A549 (cell line): Measurements from ENCODE around the gene TRPV4. TPM values are rescaled to one million over a fixed set of nuclear protein-coding genes. Genes with fewer than 3 reads are reported as not detected.

Experiments
- ATAC-seq, 2 experiments: fragments of 200-7000 bp in 1 of 2; fragments of >200 bp in 1 of 2; cut with Nextera tagmentation in 1 of 2; cut with Tn5 transposase in 1 of 2; 3 replicates each; pipeline versions ENCODE4 v1.8.0 to v1.9.1; 2018 to 2020; ENCODE audit warnings: mild to moderate bottlenecking in 1 of 2, moderate library complexity in 1 of 2
- CTCF ChIA-PET: fragments of 300-600 bp; sonication (Branson Sonifier 250); formaldehyde crosslinking; extraction: SDS; loops from one replicate; lab custom pipeline; 2021; ENCODE audit warnings: antibody characterized with exemption, inconsistent platforms; lab: Yijun Ruan, JAX
- POLR2A ChIA-PET: fragments of 350-600 bp; formaldehyde crosslinking; extraction: SDS; loops from one replicate; lab custom pipeline; 2021; ENCODE audit warnings: antibody characterized with exemption, inconsistent platforms; lab: Yijun Ruan, JAX
- DNase-seq, 2 experiments: peaks; one replicate each; pipeline versions ENCODE4 v3.0.0 to v3.0.0-alpha.2; 2011 to 2016; ENCODE audit warnings: low read depth in 1 of 2, low spot score in 1 of 2
- FAIRE-seq: peaks from 2 replicates; lab custom pipeline; 2011; peaks lifted over from hg19 to GRCh38; lab: Jason Lieb, UNC
- H3K27ac ChIP-seq, 2 experiments: fragments of >200 bp; sonication (Bioruptor Twin); formaldehyde crosslinking; 3 replicates each; pipeline ENCODE4 v1.5.1; 2016 to 2017
- H3K4me1 ChIP-seq: fragments of >200 bp; sonication (Bioruptor Twin); formaldehyde crosslinking; 3 replicates; pipeline ENCODE4 v1.6.1; 2016
- H3K4me2 ChIP-seq: fragments of >200 bp; sonication (Bioruptor Twin); formaldehyde crosslinking; 3 replicates; pipeline ENCODE4 v1.6.1; 2016
- H3K4me3 ChIP-seq: fragments of >200 bp; sonication (Bioruptor Twin); formaldehyde crosslinking; 3 replicates; pipeline ENCODE4 v1.5.1; 2016
- H3K9me3 ChIP-seq: fragments of >200 bp; sonication (Bioruptor Twin); formaldehyde crosslinking; 3 replicates; pipeline ENCODE4 v1.6.1; 2016
- BCL3 ChIP-seq: fragments of >200 bp; sonication (Bioruptor Twin); formaldehyde crosslinking; IDR thresholded peaks from 3 replicates; pipeline ENCODE4 v1.6.1; 2016
- CEBPB ChIP-seq, 2 experiments: fragments of >200 bp in 1 of 2; sonication (Bioruptor Twin) in 1 of 2; formaldehyde crosslinking in 1 of 2; IDR thresholded peaks; 2 replicates each; pipeline ENCODE4 v1.6.1; 2012 to 2016
- CHD2 ChIP-seq: fragments of 150-350 bp; IDR thresholded peaks from 2 replicates; pipeline ENCODE4 v1.6.1; 2014; ENCODE audit warnings: low read length; ENCODE audit not compliant: partially characterized antibody
- EHF ChIP-seq: fragments of 250-450 bp; sonication (Bioruptor Pico); IDR thresholded peaks from 2 replicates; pipeline ENCODE4 v1.5.0; 2020; ENCODE audit warnings: mild to moderate bottlenecking
- EP300 ChIP-seq, 2 experiments: fragments of >200 bp; sonication (Bioruptor Twin); formaldehyde crosslinking; IDR thresholded peaks; 2 replicates in 1 of 2; 3 replicates in 1 of 2; pipeline ENCODE4 v1.6.1; 2016 to 2017
- GATA3 ChIP-seq: IDR thresholded peaks from 2 replicates; pipeline ENCODE4 v1.6.1; 2012; ENCODE audit warnings: borderline replicate concordance
- HES2 ChIP-seq: fragments of >200 bp; sonication (Bioruptor Twin); formaldehyde crosslinking; IDR thresholded peaks from 2 replicates; pipeline ENCODE4 v1.6.1; 2016
- HOXB5 ChIP-seq: fragments of 250-450 bp; sonication (Bioruptor Pico); IDR thresholded peaks from 2 replicates; pipeline ENCODE4 v1.5.0; 2020; ENCODE audit warnings: mild to moderate bottlenecking, moderate library complexity
- JUN ChIP-seq, 2 experiments: fragments of >200 bp; sonication (Bioruptor Twin); formaldehyde crosslinking; IDR thresholded peaks; 2 replicates in 1 of 2; 3 replicates in 1 of 2; pipeline ENCODE4 v1.6.1; 2016 to 2017
- MAFK ChIP-seq: fragments of 450-650 bp; IDR thresholded peaks from 2 replicates; pipeline ENCODE4 v1.6.1; 2014; ENCODE audit not compliant: partially characterized antibody
- NFE2L2 ChIP-seq: fragments of 150-350 bp; conservative IDR thresholded peaks from 2 replicates; pipeline ENCODE4 v1.6.1; 2014; ENCODE audit warnings: low read length
- NR3C1 ChIP-seq: fragments of >200 bp; sonication (Bioruptor Twin); formaldehyde crosslinking; IDR thresholded peaks from 3 replicates; pipeline ENCODE4 v1.6.1; 2017
- RAD21 ChIP-seq, 2 experiments: fragments of >200 bp in 1 of 2; sonication (Bioruptor Twin) in 1 of 2; formaldehyde crosslinking in 1 of 2; IDR thresholded peaks in 1 of 2; conservative IDR thresholded peaks in 1 of 2; 2 replicates in 1 of 2; 3 replicates in 1 of 2; pipeline ENCODE4 v1.6.1; 2012 to 2018; ENCODE audit warnings: inconsistent platforms in 1 of 2
- RNF2 ChIP-seq: fragments of 200-600 bp; sonication (generic); IDR thresholded peaks from 2 replicates; pipeline ENCODE4 v1.6.1; 2016; ENCODE audit warnings: low read depth, mild to moderate bottlenecking, antibody characterized with exemption, moderate library complexity, borderline replicate concordance
- SMC3 ChIP-seq: fragments of >200 bp; sonication (Bioruptor Twin); formaldehyde crosslinking; IDR thresholded peaks from 3 replicates; pipeline ENCODE4 v1.6.1; 2018; ENCODE audit warnings: inconsistent platforms
- USF2 ChIP-seq: fragments of 450-650 bp; IDR thresholded peaks from 2 replicates; pipeline ENCODE4 v1.6.1; 2014; ENCODE audit warnings: antibody characterized with exemption
- ZFP36 ChIP-seq: fragments of 450-650 bp; IDR thresholded peaks from 2 replicates; pipeline ENCODE4 v1.6.1; 2014; ENCODE audit warnings: borderline replicate concordance; ENCODE audit not compliant: partially characterized antibody
- whole genome bisulfite sequencing: methylation state at CpG from one replicate; pipeline ENCODE4 v1.1.6; 2017; ENCODE audit errors: missing lambda C conversion rate; 5-methylcytosine and 5-hydroxymethylcytosine counted together
- polyA plus RNA-seq, 4 experiments: library from polyadenylated mRNA; depleted of rRNA in 3 of 4; stranded (reverse); fragments of >200 nt; fragmentation: RNase III in 1 of 4; extraction: RNeasy Plus Mini Kit Qiagen cat#74134 plus additional on column Dnase treatment in 1 of 4; gene quantifications; 2 replicates in 3 of 4; 3 replicates in 1 of 4; pipeline ENCODE4 v1.2.3, GENCODE V29; 2011 to 2017

TRPV4 gene
- polyA plus RNA-seq, 2 of the 4 experiments (the other 2 are of a cell fraction): 0.15 to 0.37 TPM

GRCh38 chr12:109782326-109782703, 50.9 kb downstream of the TRPV4 start:
- no peak for DNase-seq
- TF ChIP-seq GATA3: no peak
- ChIA-PET POLR2A (no interaction called here), CTCF (interaction anchor here (1.0 to 3.1 kb wide), 6 partner anchors 9 to 275 kb away, joined by 3 to 8 read pairs (median 4); no protein-coding TSS in a partner anchor)
- H3K4me1 ChIP-seq: no peaks in the 10 kb centered on the region
- no peak overlapping the region for H3K27ac ChIP-seq
- H3K9me3 ChIP-seq: peaks cover 14% of the 10 kb centered on the region; the same call in 2 of the 3 replicates
- no peak overlapping the region for H3K4me2 ChIP-seq
- WGBS: 52% methylated on average over 9 of the region's 9 CpGs
- no peak overlapping the region for H3K4me3 ChIP-seq
- ATAC-seq: no peak
- no peak for FAIRE-seq

GRCh38 chr12:109781668-109782325, 51.4 kb downstream of the TRPV4 start:
- H3K27ac ChIP-seq: no peak overlapping the region
- TF ChIP-seq HOXB5 (CRISPR knock-in tag) (no peak), RNF2 (no peak), ZFP36 (peak; percentile 69)
- FAIRE-seq: no peak
- H3K4me1 ChIP-seq: no peaks in the 10 kb centered on the region
- POLR2A ChIA-PET: no interaction called here
- no peak for ATAC-seq
- WGBS: 38% methylated on average over 10 of the region's 10 CpGs
- H3K9me3 ChIP-seq: peaks cover 14% of the 10 kb centered on the region; the same call in 2 of the 3 replicates
- H3K4me2 ChIP-seq: no peak overlapping the region
- DNase-seq: no peak
- no peak overlapping the region for H3K4me3 ChIP-seq
- CTCF ChIA-PET: interaction anchor here (0.6 to 3.1 kb wide), 8 partner anchors 9 to 650 kb away, joined by 3 to 8 read pairs (median 4); no protein-coding TSS in a partner anchor

GRCh38 chr12:109779382-109779781, 53.8 kb downstream of the TRPV4 start:
- H3K27ac ChIP-seq: no peak overlapping the region
- no peak overlapping the region for H3K4me3 ChIP-seq
- ChIA-PET CTCF (interaction anchor here (1.1 to 9.3 kb wide), 4 partner anchors 8 to 258 kb away, joined by 3 to 167 read pairs (median 84); no protein-coding TSS in a partner anchor), POLR2A (no interaction called here)
- peak in 1 of 2 experiments; percentile 44 for DNase-seq
- TF ChIP-seq JUN (IDR thresholded peaks at IDR 0.05): no peak
- TF ChIP-seq RAD21 (conservative IDR thresholded peaks at IDR 0.05 in 1 of 2, IDR thresholded peaks at IDR 0.05 in 1 of 2): peak; percentile 17 to 36; a peak in 2 of 5 replicates
- peaks cover 14% of the 10 kb centered on the region; the same call in 2 of the 3 replicates for H3K9me3 ChIP-seq
- no peak for ATAC-seq
- no peak for FAIRE-seq
- no peak overlapping the region for H3K4me2 ChIP-seq
- H3K4me1 ChIP-seq: no peaks in the 10 kb centered on the region
- 93% methylated on average over 6 of the region's 6 CpGs for WGBS

- CTCF ChIA-PET: interaction anchor here (1.1 to 9.3 kb wide), 3 partner anchors 9 to 258 kb away, joined by 3 to 167 read pairs (median 162); no protein-coding TSS in a partner anchor
- no peaks in the 10 kb centered on the region for H3K4me1 ChIP-seq
- ATAC-seq: no peak
- no peak for FAIRE-seq
- TF ChIP-seq CEBPB (IDR thresholded peaks at IDR 0.05) (no peak), SMC3 (no peak), EP300 (IDR thresholded peaks at IDR 0.05) (no peak), NFE2L2 (peak; percentile 75), NR3C1 (no peak), CHD2 (no peak), HES2 (no peak), MAFK (peak; percentile 41)
- DNase-seq: no peak
- no peak overlapping the region for H3K4me3 ChIP-seq
- no peak overlapping the region for H3K4me2 ChIP-seq
- H3K27ac ChIP-seq: no peak overlapping the region
- H3K9me3 ChIP-seq: peaks cover 14% of the 10 kb centered on the region; the same call in 2 of the 3 replicates
- POLR2A ChIA-PET: no interaction called here
- 83% methylated on average over 1 of the region's 1 CpG for WGBS
Observed at GRCh38 chr12:109778684-109779083, 54.5 kb downstream of the TRPV4 start.

- peak in 1 of 2 experiments; percentile 52; a peak in 3 of 6 replicates for ATAC-seq
- Histone ChIP-seq H3K27ac (no peak overlapping the region), H3K4me1 (no peaks in the 10 kb centered on the region), H3K9me3 (peaks cover 14% of the 10 kb centered on the region; the same call in 2 of the 3 replicates), H3K4me2 (peak overlapping the region; percentile 48; the same call in 2 of the 3 replicates), H3K4me3 (no peak overlapping the region)
- TF ChIP-seq BCL3 (no peak), RNF2 (no peak), EHF (CRISPR knock-in tag) (no peak), MAFK (no peak), USF2 (peak; percentile 65), ZFP36 (no peak), CHD2 (no peak)
- DNase-seq: peak; percentile 66 to 86
- 34% methylated on average over 5 of the region's 5 CpGs for WGBS
- no peak for FAIRE-seq
- ChIA-PET CTCF (interaction anchor here (0.9 to 9.3 kb wide), 5 partner anchors 10 to 257 kb away, joined by 3 to 167 read pairs (median 88); no protein-coding TSS in a partner anchor), POLR2A (no interaction called here)
Observed at GRCh38 chr12:109777544-109777943, 55.7 kb downstream of the TRPV4 start.
